Measurements from ENCODE around the gene CCNI.

The CCNI gene

DNA sequence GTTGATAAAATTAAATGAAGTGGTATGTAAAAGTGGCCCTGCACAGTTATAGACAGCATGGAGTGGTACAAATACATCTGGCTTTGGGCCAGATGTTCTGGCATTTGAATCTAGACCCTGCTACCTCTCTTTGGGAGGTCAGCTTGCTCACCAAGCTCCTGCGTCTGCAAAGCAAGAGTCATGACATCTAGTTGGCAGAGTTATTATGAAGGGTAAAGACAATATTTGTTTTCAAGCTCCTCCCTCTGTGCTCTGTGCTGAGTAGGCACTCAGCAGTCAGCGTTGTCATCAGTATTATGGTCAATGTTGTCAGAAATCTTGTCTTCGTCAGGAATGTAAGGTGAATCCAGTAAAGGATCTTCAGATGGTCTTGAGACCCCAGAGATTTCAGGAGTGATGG, 55.8 kb downstream of the CCNI start:
- no peaks in the 10 kb centered on the region for H3F3A ChIP-seq (ENCODE audit: insufficient read depth, low read length)
- no peaks in the 10 kb centered on the region for H3K4me1 ChIP-seq (ENCODE audit: low read length)
- H3K9ac ChIP-seq (ENCODE audit: low read length), result no peak overlapping the region
- no peak for DNase-seq
- H2AFZ ChIP-seq (ENCODE audit: low read length), result no peak overlapping the region
- H3K4me2 ChIP-seq (ENCODE audit: low read depth, low read length), result no peak overlapping the region
- no peaks in the 10 kb centered on the region for H3K9me3 ChIP-seq (replicated peaks; ENCODE audit: insufficient read depth, low read length)
- H3K4me3 ChIP-seq (ENCODE audit: low read length), result no peak overlapping the region
- no peaks in the 10 kb centered on the region for H4K20me1 ChIP-seq (ENCODE audit: insufficient read depth, low read length)
- no peaks in the 10 kb centered on the region for H3K9me2 ChIP-seq (replicated peaks; ENCODE audit: insufficient read depth, low read length)
- H3K36me3 ChIP-seq (replicated peaks; ENCODE audit: insufficient read depth, low read length), result peaks cover 4% of the 10 kb centered on the region; the same call in 1 of the 2 replicates
- TF ChIP-seq EZH2 (optimal IDR thresholded peaks at IDR 0.05; ENCODE audit: low read depth, low read length) (no peak), EZH2phosphoT487 (IDR thresholded peaks at IDR 0.05; ENCODE audit: low read length) (no peak)
- TF ChIP-seq, protein P1, sequence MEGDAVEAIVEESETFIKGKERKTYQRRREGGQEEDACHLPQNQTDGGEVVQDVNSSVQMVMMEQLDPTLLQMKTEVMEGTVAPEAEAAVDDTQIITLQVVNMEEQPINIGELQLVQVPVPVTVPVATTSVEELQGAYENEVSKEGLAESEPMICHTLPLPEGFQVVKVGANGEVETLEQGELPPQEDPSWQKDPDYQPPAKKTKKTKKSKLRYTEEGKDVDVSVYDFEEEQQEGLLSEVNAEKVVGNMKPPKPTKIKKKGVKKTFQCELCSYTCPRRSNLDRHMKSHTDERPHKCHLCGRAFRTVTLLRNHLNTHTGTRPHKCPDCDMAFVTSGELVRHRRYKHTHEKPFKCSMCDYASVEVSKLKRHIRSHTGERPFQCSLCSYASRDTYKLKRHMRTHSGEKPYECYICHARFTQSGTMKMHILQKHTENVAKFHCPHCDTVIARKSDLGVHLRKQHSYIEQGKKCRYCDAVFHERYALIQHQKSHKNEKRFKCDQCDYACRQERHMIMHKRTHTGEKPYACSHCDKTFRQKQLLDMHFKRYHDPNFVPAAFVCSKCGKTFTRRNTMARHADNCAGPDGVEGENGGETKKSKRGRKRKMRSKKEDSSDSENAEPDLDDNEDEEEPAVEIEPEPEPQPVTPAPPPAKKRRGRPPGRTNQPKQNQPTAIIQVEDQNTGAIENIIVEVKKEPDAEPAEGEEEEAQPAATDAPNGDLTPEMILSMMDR (IDR thresholded peaks at IDR 0.05; ENCODE audit: low read length), result no peak
- no peaks in the 10 kb centered on the region for H3K27me3 ChIP-seq (replicated peaks; ENCODE audit: insufficient read depth, low read length)
- H3K27ac ChIP-seq (ENCODE audit: low read length), result no peak overlapping the region
- H3K79me2 ChIP-seq (ENCODE audit: low read length), result no peaks in the 10 kb centered on the region

GRCh38 chr4:77015390-77015789, 60.4 kb downstream of the CCNI start:
- H3K9ac ChIP-seq (ENCODE audit: low read length), result no peak overlapping the region
- no peaks in the 10 kb centered on the region for H3K27me3 ChIP-seq (replicated peaks; ENCODE audit: insufficient read depth, low read length)
- no peaks in the 10 kb centered on the region for H3K79me2 ChIP-seq (ENCODE audit: low read length)
- no peaks in the 10 kb centered on the region for H4K20me1 ChIP-seq (ENCODE audit: insufficient read depth, low read length)
- H3K9me3 ChIP-seq (replicated peaks; ENCODE audit: insufficient read depth, low read length), result no peaks in the 10 kb centered on the region
- H3F3A ChIP-seq (ENCODE audit: insufficient read depth, low read length), result no peaks in the 10 kb centered on the region
- no peak overlapping the region for H2AFZ ChIP-seq (ENCODE audit: low read length)
- H3K27ac ChIP-seq (ENCODE audit: low read length), result no peak overlapping the region
- no peak overlapping the region for H3K4me3 ChIP-seq (ENCODE audit: low read length)
- H3K4me1 ChIP-seq (ENCODE audit: low read length), result peaks cover 4% of the 10 kb centered on the region; the same call in 1 of the 2 replicates
- H3K4me2 ChIP-seq (ENCODE audit: low read depth, low read length), result no peak overlapping the region
- H3K9me2 ChIP-seq (replicated peaks; ENCODE audit: insufficient read depth, low read length), result no peaks in the 10 kb centered on the region
- peaks cover 1% of the 10 kb centered on the region; the same call in 1 of the 2 replicates for H3K36me3 ChIP-seq (replicated peaks; ENCODE audit: insufficient read depth, low read length)
- TF ChIP-seq EZH2 (optimal IDR thresholded peaks at IDR 0.05; ENCODE audit: low read depth, low read length) (no peak), EZH2phosphoT487 (IDR thresholded peaks at IDR 0.05; ENCODE audit: low read length) (no peak)
- TF ChIP-seq, protein P1 (IDR thresholded peaks at IDR 0.05; ENCODE audit: low read length), result no peak
- no peak for DNase-seq

GRCh38 chr4:77014256-77014655, 61.5 kb downstream of the CCNI start:
- H3K36me3 ChIP-seq (replicated peaks; ENCODE audit: insufficient read depth, low read length), result no peaks in the 10 kb centered on the region
- H3F3A ChIP-seq (ENCODE audit: insufficient read depth, low read length), result no peaks in the 10 kb centered on the region
- no peak overlapping the region for H3K27ac ChIP-seq (ENCODE audit: low read length)

More at GRCh38 chr4:77014256-77014655, 61.5 kb downstream of the CCNI start:
- Histone ChIP-seq H3K27me3 (replicated peaks; ENCODE audit: insufficient read depth, low read length) (no peaks in the 10 kb centered on the region), H3K79me2 (ENCODE audit: low read length) (no peaks in the 10 kb centered on the region), H3K4me1 (ENCODE audit: low read length) (peaks cover 4% of the 10 kb centered on the region; the same call in 1 of the 2 replicates), H4K20me1 (ENCODE audit: insufficient read depth, low read length) (no peaks in the 10 kb centered on the region), H3K9ac (ENCODE audit: low read length) (no peak overlapping the region), H3K4me3 (ENCODE audit: low read length) (no peak overlapping the region), H2AFZ (ENCODE audit: low read length) (no peak overlapping the region), H3K9me2 (replicated peaks; ENCODE audit: insufficient read depth, low read length) (no peaks in the 10 kb centered on the region), H3K9me3 (replicated peaks; ENCODE audit: insufficient read depth, low read length) (no peaks in the 10 kb centered on the region), H3K4me2 (ENCODE audit: low read depth, low read length) (no peak overlapping the region)
- DNase-seq, result no peak
- no peak for TF ChIP-seq EZH2 (optimal IDR thresholded peaks at IDR 0.05; ENCODE audit: low read depth, low read length)
- TF ChIP-seq, protein P1 (IDR thresholded peaks at IDR 0.05; ENCODE audit: low read length), result no peak

All from MM.1S (cell line).